ENCODE data around the gene SLC7A10. TPM values are rescaled to one million over a fixed set of nuclear protein-coding genes. Genes with fewer than 3 reads are reported as not detected.

SLC7A10 gene
- total RNA-seq, 1 experiment from 2014 or later: 1.1 TPM

DNA sequence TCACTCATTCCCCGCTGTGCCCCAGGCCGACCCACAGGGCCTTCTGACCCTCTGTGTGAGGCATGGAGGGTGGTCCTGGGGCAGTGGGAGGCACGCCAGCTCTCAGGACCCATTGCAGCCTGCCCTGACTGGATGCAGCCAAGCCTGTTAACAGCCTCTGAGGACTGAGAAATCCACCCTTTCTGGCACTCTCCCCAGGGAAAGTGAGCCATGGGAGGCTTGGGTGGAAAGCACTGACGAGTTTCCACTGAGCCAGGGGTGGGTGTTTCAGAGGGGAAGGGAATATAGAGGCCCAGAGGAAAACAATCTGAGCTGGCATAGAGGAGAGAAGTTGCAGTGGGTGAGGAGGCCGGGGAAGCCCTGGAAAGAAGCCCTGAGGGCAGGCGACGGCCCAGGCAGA, 30.6 kb upstream of the SLC7A10 start:
- BruUV-seq (replicated peaks): no TSS peak
- ATAC-seq: no peak
- intact Hi-C loops (cut with micrococcal nuclease; ENCODE audit: unreplicated experiment) (no loop called here), in situ Hi-C loops (cut with HindIII; ENCODE audit: low pct_unique_long_range_greater_than_20kb, low sequenced_read_pairs) (no loop called here)
- Histone ChIP-seq H3K4me3 (ENCODE audit: low read depth in 2 of 2, low read length in 2 of 2) (no peak overlapping the region), H3K4me1 (ENCODE audit: control insufficient read depth, insufficient read depth, low read length) (no peaks in the 10 kb centered on the region), H3K27me3 (ENCODE audit: control insufficient read depth, insufficient read depth, low read length) (no peaks in the 10 kb centered on the region), H3K9me3 (ENCODE audit: control insufficient read depth, insufficient read depth, low read depth, low read length) (no peaks in the 10 kb centered on the region), H3K27ac (ENCODE audit: low read length) (no peak overlapping the region), H3K36me3 (ENCODE audit: control insufficient read depth, insufficient read depth, low read length) (no peaks in the 10 kb centered on the region)
- TF ChIP-seq SIN3A (IDR thresholded peaks at IDR 0.05; ENCODE audit: borderline replicate concordance, insufficient read depth, low read depth, low read length) (no peak), TCF7L2 (IDR thresholded peaks at IDR 0.05; ENCODE audit: low read depth, low read length) (no peak), POLR2AphosphoS5 (IDR thresholded peaks at IDR 0.05; ENCODE audit: low read depth, low read length) (no peak)
- TF ChIP-seq, protein P1, sequence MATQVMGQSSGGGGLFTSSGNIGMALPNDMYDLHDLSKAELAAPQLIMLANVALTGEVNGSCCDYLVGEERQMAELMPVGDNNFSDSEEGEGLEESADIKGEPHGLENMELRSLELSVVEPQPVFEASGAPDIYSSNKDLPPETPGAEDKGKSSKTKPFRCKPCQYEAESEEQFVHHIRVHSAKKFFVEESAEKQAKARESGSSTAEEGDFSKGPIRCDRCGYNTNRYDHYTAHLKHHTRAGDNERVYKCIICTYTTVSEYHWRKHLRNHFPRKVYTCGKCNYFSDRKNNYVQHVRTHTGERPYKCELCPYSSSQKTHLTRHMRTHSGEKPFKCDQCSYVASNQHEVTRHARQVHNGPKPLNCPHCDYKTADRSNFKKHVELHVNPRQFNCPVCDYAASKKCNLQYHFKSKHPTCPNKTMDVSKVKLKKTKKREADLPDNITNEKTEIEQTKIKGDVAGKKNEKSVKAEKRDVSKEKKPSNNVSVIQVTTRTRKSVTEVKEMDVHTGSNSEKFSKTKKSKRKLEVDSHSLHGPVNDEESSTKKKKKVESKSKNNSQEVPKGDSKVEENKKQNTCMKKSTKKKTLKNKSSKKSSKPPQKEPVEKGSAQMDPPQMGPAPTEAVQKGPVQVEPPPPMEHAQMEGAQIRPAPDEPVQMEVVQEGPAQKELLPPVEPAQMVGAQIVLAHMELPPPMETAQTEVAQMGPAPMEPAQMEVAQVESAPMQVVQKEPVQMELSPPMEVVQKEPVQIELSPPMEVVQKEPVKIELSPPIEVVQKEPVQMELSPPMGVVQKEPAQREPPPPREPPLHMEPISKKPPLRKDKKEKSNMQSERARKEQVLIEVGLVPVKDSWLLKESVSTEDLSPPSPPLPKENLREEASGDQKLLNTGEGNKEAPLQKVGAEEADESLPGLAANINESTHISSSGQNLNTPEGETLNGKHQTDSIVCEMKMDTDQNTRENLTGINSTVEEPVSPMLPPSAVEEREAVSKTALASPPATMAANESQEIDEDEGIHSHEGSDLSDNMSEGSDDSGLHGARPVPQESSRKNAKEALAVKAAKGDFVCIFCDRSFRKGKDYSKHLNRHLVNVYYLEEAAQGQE (IDR thresholded peaks at IDR 0.05; ENCODE audit: insufficient read depth in 1 of 2, low read depth in 2 of 2, low read length in 1 of 2): no peak
- TF ChIP-seq, protein P2, sequence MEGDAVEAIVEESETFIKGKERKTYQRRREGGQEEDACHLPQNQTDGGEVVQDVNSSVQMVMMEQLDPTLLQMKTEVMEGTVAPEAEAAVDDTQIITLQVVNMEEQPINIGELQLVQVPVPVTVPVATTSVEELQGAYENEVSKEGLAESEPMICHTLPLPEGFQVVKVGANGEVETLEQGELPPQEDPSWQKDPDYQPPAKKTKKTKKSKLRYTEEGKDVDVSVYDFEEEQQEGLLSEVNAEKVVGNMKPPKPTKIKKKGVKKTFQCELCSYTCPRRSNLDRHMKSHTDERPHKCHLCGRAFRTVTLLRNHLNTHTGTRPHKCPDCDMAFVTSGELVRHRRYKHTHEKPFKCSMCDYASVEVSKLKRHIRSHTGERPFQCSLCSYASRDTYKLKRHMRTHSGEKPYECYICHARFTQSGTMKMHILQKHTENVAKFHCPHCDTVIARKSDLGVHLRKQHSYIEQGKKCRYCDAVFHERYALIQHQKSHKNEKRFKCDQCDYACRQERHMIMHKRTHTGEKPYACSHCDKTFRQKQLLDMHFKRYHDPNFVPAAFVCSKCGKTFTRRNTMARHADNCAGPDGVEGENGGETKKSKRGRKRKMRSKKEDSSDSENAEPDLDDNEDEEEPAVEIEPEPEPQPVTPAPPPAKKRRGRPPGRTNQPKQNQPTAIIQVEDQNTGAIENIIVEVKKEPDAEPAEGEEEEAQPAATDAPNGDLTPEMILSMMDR (IDR thresholded peaks at IDR 0.05): no peak
- POLR2A ChIA-PET: no interaction called here
- CTCF ChIA-PET: interaction anchor here (0.7 to 1.2 kb wide), 3 partner anchors 9 to 319 kb away, joined by 3 to 4 read pairs (median 4); no protein-coding TSS in a partner anchor
- no peak for DNase-seq (ENCODE audit: low read depth, low spot score)

DNA sequence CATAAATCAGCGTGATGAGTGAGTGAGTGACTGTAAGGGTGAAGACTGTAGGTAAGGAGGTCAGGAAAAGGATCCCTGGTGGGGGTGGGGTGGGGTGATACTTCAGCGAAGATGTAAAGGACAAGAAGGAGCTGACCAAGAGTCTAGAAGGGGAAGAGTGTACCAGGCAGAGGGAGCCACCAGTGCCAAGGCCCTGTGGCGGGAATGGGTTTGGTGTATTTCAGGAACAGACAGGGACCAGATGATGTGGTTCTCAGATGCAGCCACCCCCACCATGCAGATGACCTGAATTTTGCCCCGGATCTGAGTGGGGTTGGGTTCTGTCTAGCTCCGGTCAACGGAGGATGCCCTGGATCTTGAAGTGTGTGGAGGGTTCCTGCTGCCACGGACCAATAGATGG, 30.1 kb upstream of the SLC7A10 start:
- Histone ChIP-seq H3K9me3 (ENCODE audit: control insufficient read depth, insufficient read depth, low read depth, low read length) (no peaks in the 10 kb centered on the region), H3K27me3 (ENCODE audit: control insufficient read depth, insufficient read depth, low read length) (no peaks in the 10 kb centered on the region), H3K4me1 (ENCODE audit: control insufficient read depth, insufficient read depth, low read length) (no peaks in the 10 kb centered on the region), H3K36me3 (ENCODE audit: control insufficient read depth, insufficient read depth, low read length) (no peaks in the 10 kb centered on the region), H3K4me3 (ENCODE audit: low read depth in 2 of 2, low read length in 2 of 2) (no peak overlapping the region), H3K27ac (ENCODE audit: low read length) (no peak overlapping the region)
- in situ Hi-C loops (cut with HindIII; ENCODE audit: low pct_unique_long_range_greater_than_20kb, low sequenced_read_pairs) (no loop called here), intact Hi-C loops (cut with micrococcal nuclease; ENCODE audit: unreplicated experiment) (no loop called here)
- ChIA-PET CTCF (interaction anchor here (1.2 kb wide), 1 partner anchor 9 kb away, joined by 3 read pairs; no protein-coding TSS in a partner anchor), POLR2A (no interaction called here)
- no peak for DNase-seq (ENCODE audit: low read depth, low spot score)
- ATAC-seq: no peak
- BruUV-seq (replicated peaks): no TSS peak
- no peak for TF ChIP-seq SIN3A (IDR thresholded peaks at IDR 0.05; ENCODE audit: borderline replicate concordance, insufficient read depth, low read depth, low read length)
- no peak for TF ChIP-seq TCF7L2 (IDR thresholded peaks at IDR 0.05; ENCODE audit: low read depth, low read length)

DNA sequence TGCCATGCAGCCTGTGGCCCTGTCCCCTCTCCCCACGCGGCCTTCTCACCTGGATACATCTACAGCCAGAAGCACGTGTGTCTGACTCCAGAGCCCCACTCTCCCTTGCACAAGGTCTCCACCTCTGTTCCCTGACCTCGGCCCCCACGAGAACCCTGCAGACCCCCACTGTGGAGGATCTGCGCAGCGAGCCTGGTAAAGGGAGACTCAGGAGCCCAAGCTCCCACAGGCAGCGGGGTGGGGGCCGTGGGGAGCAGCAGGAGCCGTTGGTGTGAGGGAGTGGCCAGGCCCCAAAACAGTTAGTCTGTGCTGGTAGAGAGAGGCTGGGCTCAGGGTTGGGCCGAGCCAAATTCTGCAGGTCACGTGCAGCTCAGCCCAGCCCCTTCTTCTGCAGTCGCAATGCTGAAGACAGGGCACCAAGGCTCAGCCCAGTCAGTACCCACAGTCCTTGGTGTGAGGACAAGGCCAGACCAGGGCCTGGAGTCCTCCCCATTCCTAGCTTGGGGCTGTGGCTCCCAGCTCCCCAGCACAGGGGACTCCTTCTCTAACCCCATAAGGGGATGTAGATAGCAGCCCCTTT, 28.7 kb upstream of the SLC7A10 start:
- ATAC-seq (no peak), DNase-seq (ENCODE audit: low read depth, low spot score) (no peak)
- TF ChIP-seq, protein P2 (IDR thresholded peaks at IDR 0.05): no peak
- H3K27me3 ChIP-seq (ENCODE audit: control insufficient read depth, insufficient read depth, low read length): no peaks in the 10 kb centered on the region
- H3K4me3 ChIP-seq (ENCODE audit: low read depth in 2 of 2, low read length in 2 of 2): no peak overlapping the region
- no TSS peak for BruUV-seq (replicated peaks)
- ChIA-PET CTCF (no interaction called here), POLR2A (no interaction called here)
- no peak overlapping the region for H3K27ac ChIP-seq (ENCODE audit: low read length)
- intact Hi-C loops (cut with micrococcal nuclease; ENCODE audit: unreplicated experiment): no loop called here
- in situ Hi-C loops (cut with HindIII; ENCODE audit: low pct_unique_long_range_greater_than_20kb, low sequenced_read_pairs): no loop called here
- H3K9me3 ChIP-seq (ENCODE audit: control insufficient read depth, insufficient read depth, low read depth, low read length): no peaks in the 10 kb centered on the region
- no peaks in the 10 kb centered on the region for H3K4me1 ChIP-seq (ENCODE audit: control insufficient read depth, insufficient read depth, low read length)
- no peaks in the 10 kb centered on the region for H3K36me3 ChIP-seq (ENCODE audit: control insufficient read depth, insufficient read depth, low read length)

Data from Panc1 (cell line).